SKM-1 treated with dmso at 0.1 percent for 144 hours (cell line): ENCODE measurements around the gene OSM.

Experiments
- DNase-seq: peaks from one replicate; lab custom pipeline; 2025; ENCODE audit not compliant: unreplicated experiment; lab: John Stamatoyannopoulos, UW

OSM gene

GRCh38 chr22:30265131-30265720 is 1.4 kb downstream of the OSM start:
- DNase-seq = no peak

GRCh38 chr22:30263883-30264282 is 2.8 kb downstream of the OSM start:
- DNase-seq = no peak

- peak; percentile 73 for DNase-seq
These were observed 3.5 kb downstream of the OSM start for GRCh38 chr22:30262917-30263741.

- DNase-seq = no peak
These were observed 4.5 kb downstream of the OSM start for GRCh38 chr22:30262112-30262511.

GRCh38 chr22:30261134-30261533 is 5.5 kb downstream of the OSM start:
- DNase-seq = peak; percentile 39

- DNase-seq = no peak
These were observed 6.0 kb downstream of the OSM start for GRCh38 chr22:30260682-30261081.

GRCh38 chr22:30260276-30260675 is 6.4 kb downstream of the OSM start:
- no peak for DNase-seq

- no peak for DNase-seq
These were observed 12.3 kb downstream of the OSM start for GRCh38 chr22:30254314-30254713.

- no peak for DNase-seq
These were observed 13.3 kb downstream of the OSM start for GRCh38 chr22:30253205-30253852.

GRCh38 chr22:30252411-30253204 is 14.0 kb downstream of the OSM start:
- peak; percentile 41 for DNase-seq

- DNase-seq = no peak
These were observed 14.9 kb downstream of the OSM start for GRCh38 chr22:30251711-30252110.

- no peak for DNase-seq
These were observed 15.9 kb downstream of the OSM start for GRCh38 chr22:30250661-30251267.

GRCh38 chr22:30250039-30250565 is 16.5 kb downstream of the OSM start:
- DNase-seq = no peak

- DNase-seq = no peak
These were observed 17.3 kb downstream of the OSM start for GRCh38 chr22:30249049-30250038.

GRCh38 chr22:30248484-30248883 is 18.2 kb downstream of the OSM start:
- DNase-seq = no peak

- no peak for DNase-seq
These were observed 18.7 kb downstream of the OSM start for GRCh38 chr22:30247974-30248373.

GRCh38 chr22:30247561-30247960 is 19.1 kb downstream of the OSM start:
- DNase-seq = no peak

GRCh38 chr22:30246814-30247376 is 19.8 kb downstream of the OSM start:
- DNase-seq = no peak
